C4-2B (cell line): ENCODE results near the gene MARS1.

Experiments used
- ZFX ChIP-seq: fragments of 450-650 bp; IDR thresholded peaks from 2 replicates; pipeline ENCODE4 v1.6.1; 2017
- TF ChIP-seq, protein P1 (sequence below): fragments of 450-650 bp; conservative IDR thresholded peaks from 2 replicates; pipeline ENCODE4 v1.5.1; 2017; ENCODE audit warnings: mild to moderate bottlenecking

DNA sequence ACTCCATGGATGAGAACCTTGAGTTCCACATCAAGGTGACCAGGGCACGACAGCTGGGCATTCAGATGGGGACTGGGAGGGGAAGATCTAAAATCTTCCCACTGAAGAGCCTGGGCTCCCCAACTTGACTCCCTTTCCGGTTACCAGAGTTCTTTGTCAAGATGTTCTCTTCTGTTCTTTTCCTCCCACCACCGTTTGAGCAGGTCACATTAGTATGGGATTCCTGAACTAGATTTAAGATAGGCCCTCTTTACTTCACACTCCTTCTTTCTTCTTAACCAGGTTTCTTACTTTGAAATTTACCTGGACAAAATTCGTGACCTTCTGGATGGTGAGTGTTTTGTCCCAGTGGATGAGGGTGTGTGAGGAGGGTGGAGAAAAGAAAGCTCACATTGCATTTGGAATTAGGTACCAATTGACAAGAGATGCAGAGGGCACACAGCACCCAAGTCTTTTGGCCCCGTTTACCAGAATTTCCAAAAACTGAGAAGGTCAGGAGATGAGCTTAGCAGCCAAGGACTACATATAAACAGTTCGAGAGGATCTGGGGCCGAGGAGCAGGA lies 76.4 kb downstream of the MARS1 start:
- TF ChIP-seq, protein P1, sequence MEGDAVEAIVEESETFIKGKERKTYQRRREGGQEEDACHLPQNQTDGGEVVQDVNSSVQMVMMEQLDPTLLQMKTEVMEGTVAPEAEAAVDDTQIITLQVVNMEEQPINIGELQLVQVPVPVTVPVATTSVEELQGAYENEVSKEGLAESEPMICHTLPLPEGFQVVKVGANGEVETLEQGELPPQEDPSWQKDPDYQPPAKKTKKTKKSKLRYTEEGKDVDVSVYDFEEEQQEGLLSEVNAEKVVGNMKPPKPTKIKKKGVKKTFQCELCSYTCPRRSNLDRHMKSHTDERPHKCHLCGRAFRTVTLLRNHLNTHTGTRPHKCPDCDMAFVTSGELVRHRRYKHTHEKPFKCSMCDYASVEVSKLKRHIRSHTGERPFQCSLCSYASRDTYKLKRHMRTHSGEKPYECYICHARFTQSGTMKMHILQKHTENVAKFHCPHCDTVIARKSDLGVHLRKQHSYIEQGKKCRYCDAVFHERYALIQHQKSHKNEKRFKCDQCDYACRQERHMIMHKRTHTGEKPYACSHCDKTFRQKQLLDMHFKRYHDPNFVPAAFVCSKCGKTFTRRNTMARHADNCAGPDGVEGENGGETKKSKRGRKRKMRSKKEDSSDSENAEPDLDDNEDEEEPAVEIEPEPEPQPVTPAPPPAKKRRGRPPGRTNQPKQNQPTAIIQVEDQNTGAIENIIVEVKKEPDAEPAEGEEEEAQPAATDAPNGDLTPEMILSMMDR: no peak
- TF ChIP-seq ZFX: no peak
